BLaER1 treated with 17β-estradiol and CSF1 and Interleukin-3, amounts not matched to agents 10 nM and 100 nM (cell line): ENCODE data around the gene SHROOM4.
A peak's percentile ranks its signal among the peaks of the same experiment; 100 is the strongest.

Source experiments
- H3K27ac ChIP-seq, 11 experiments: shearing (Covaris generic); formaldehyde crosslinking; 2 replicates each; pipeline ENCODE4 v1.8.1; 2022
- H3K27me3 ChIP-seq, 11 experiments: shearing (Covaris generic); formaldehyde crosslinking; 2 replicates each; pipeline ENCODE4 v1.8.1; 2022
- H3K36me3 ChIP-seq, 11 experiments: shearing (Covaris generic); formaldehyde crosslinking; 2 replicates each; pipeline ENCODE4 v1.8.1; 2022
- H3K4me1 ChIP-seq, 10 experiments: shearing (Covaris generic); formaldehyde crosslinking; 2 replicates each; pipeline ENCODE4 v1.8.1; 2022
- H3K4me2 ChIP-seq, 11 experiments: shearing (Covaris generic); formaldehyde crosslinking; 2 replicates each; pipeline ENCODE4 v1.8.1; 2022
- H3K4me3 ChIP-seq, 10 experiments: shearing (Covaris generic); formaldehyde crosslinking; 2 replicates each; pipeline ENCODE4 v1.8.1; 2022
- H3K9ac ChIP-seq, 11 experiments: shearing (Covaris generic); formaldehyde crosslinking; 2 replicates each; pipeline ENCODE4 v1.8.1; 2022
- H3K9me3 ChIP-seq, 11 experiments: shearing (Covaris generic); formaldehyde crosslinking; replicated peaks in 1 of 11; 2 replicates each; pipeline ENCODE4 v1.8.1; 2022
- H4K20me1 ChIP-seq, 11 experiments: shearing (Covaris generic); formaldehyde crosslinking; 2 replicates each; pipeline ENCODE4 v1.8.1; 2022
- Cebpa-rat ChIP-seq, 11 experiments: shearing (Covaris generic); IDR thresholded peaks; 2 replicates each; pipeline ENCODE4 v1.8.1; 2022

SHROOM4 gene

DNA sequence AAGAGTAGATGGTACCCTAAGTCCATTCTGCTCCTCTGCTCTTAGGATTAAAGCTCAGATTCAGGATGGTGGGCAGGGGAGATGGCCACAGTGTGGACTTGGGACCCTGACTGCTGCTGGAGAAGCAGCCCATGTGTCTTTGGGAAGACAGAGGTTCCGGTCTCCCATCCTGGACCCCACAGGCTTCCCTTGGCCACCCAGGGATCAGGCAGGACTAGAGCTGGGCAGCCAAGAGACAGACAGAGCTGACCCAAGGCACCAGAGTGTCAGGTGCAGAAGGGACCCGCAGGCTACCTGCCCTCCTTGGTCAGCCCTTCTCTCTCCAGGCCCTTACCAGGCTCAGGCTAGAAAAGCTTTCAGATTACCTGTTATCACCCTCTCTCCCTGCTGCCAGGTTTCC, 25.7 kb upstream of the SHROOM4 start:
- Histone ChIP-seq H3K4me1 (no peaks in the 10 kb centered on the region), H3K27ac (no peak overlapping the region), H4K20me1 (no peaks in the 10 kb centered on the region; a peak in 2 of 22 replicates), H3K4me2 (no peak overlapping the region), H3K9me3 (peaks cover 8 to 15% (median 12%) of the 10 kb centered on the region in 11 experiments), H3K36me3 (no peaks in the 10 kb centered on the region), H3K27me3 (peaks cover 81 to 100% (median 97%) of the 10 kb centered on the region in 11 experiments), H3K9ac (no peak overlapping the region), H3K4me3 (no peak overlapping the region)
- TF ChIP-seq Cebpa-rat (IDR thresholded peaks at IDR 0.05): no peak

DNA sequence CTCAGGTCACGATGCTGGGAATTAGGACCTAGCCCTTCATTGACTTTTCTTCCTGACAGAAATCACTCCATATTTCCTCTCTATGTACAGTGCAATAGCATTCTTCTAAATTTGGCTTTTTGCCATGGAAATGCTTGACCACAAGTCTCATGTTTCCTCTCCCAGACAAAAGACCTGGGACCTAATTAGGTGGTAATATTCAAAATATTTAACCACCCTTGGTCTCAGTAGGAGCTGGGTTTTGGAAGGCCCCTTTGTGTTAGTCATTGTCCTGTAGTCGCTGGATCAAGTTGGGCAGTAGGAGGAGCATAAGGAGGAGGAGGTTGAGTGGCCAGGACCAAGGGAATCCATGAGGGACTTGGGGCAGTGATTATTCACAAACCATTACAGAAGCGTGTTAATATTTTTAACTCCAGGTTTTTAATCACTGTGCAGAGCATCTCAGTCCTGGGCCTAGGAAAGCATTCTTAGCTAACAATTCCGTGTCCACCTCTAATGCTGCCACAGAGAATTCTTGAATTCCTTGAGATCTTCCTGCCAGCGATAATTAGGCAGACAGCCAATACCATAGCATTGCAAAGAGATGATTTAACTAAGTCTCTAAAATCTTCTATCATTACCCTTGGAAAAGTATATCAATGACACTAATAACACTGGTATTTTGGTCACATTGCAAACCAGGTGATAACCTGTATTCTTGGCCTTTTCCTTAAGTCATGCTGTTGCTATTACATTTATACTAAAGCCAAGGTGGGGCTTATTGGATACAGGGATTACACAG, 25.0 kb upstream of the SHROOM4 start:
- H3K36me3 ChIP-seq: no peaks in the 10 kb centered on the region
- no peak overlapping the region for H3K4me2 ChIP-seq
- H3K9ac ChIP-seq: no peak overlapping the region
- H3K9me3 ChIP-seq: peaks cover 1 to 8% (median 5%) of the 10 kb centered on the region in 11 experiments; a peak in 15 of 22 replicates
- no peak overlapping the region for H3K27ac ChIP-seq
- no peak for TF ChIP-seq Cebpa-rat (IDR thresholded peaks at IDR 0.05)
- no peaks in the 10 kb centered on the region for H3K4me1 ChIP-seq
- H3K4me3 ChIP-seq: no peak overlapping the region
- no peaks in the 10 kb centered on the region; a peak in 2 of 22 replicates for H4K20me1 ChIP-seq
- peaks cover 87 to 100% (median 99%) of the 10 kb centered on the region in 11 experiments for H3K27me3 ChIP-seq

GRCh38 chrX:50827996-50828395, 14.0 kb upstream of the SHROOM4 start:
- H3K27me3 ChIP-seq: peaks cover 94 to 100% (median 98%) of the 10 kb centered on the region in 11 experiments
- no peak overlapping the region for H3K4me3 ChIP-seq
- no peak overlapping the region for H3K4me2 ChIP-seq
- no peak overlapping the region for H3K9ac ChIP-seq
- H3K9me3 ChIP-seq: no peaks in the 10 kb centered on the region
- no peaks in the 10 kb centered on the region for H3K36me3 ChIP-seq
- H3K27ac ChIP-seq: no peak overlapping the region
- TF ChIP-seq Cebpa-rat (IDR thresholded peaks at IDR 0.05): no peak
- H4K20me1 ChIP-seq: no peaks in the 10 kb centered on the region; a peak in 3 of 22 replicates
- no peaks in the 10 kb centered on the region for H3K4me1 ChIP-seq

- no peak for TF ChIP-seq Cebpa-rat (IDR thresholded peaks at IDR 0.05)
- Histone ChIP-seq H3K4me2 (no peak overlapping the region), H3K27me3 (peaks cover 77 to 94% (median 90%) of the 10 kb centered on the region in 11 experiments), H3K4me3 (no peak overlapping the region), H3K27ac (no peak overlapping the region), H4K20me1 (no peaks in the 10 kb centered on the region; a peak in 2 of 22 replicates), H3K9me3 (peaks cover 0 to 2% (median 0%) of the 10 kb centered on the region in 11 experiments; a peak in 2 of 22 replicates), H3K9ac (no peak overlapping the region), H3K4me1 (no peaks in the 10 kb centered on the region), H3K36me3 (no peaks in the 10 kb centered on the region)
Observed at GRCh38 chrX:50825825-50826224, 11.8 kb upstream of the SHROOM4 start.

DNA sequence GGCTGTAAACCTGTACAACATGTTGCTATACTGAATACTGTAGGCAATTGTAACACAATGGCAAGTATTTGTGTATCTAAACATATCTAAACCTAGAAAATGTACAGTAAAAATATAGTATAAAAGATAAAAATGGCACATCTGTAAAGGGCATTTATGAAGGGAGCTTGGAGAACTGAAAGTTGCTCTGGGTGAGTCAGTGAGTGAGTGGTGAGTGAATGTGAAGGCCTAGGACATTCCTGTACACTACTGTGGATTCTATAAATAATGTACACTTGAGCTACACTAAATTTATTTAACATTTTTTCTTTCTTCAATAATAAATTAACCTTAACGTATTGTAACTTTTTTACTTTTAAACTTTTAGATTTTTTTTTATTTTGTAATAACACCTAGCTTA, 5.0 kb upstream of the SHROOM4 start:
- no peak overlapping the region for H3K4me3 ChIP-seq
- TF ChIP-seq Cebpa-rat (IDR thresholded peaks at IDR 0.05): no peak

DNA sequence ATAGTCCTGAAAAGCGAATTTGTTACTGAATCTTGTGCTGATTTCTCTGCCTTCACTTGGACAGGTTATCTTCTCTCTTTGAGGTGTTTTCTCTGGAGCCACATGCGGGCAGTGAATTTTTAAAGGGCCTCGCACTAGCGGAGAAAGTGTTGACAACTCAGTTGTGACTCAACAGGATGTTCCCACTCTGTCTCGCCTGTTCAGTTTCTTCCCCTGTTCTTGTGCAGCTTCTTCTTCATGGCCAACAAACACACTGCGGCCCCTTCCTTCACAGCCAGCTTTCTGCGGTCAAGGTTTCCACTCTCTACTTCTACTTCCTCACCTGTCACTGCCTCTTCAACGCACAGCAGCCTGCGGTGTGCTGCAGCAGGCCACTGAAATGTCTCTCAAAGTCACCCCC, 1.1 kb upstream of the SHROOM4 start:
- H4K20me1 ChIP-seq: peaks cover 0 to 12% (median 0%) of the 10 kb centered on the region in 11 experiments; a peak in 3 of 22 replicates
- no peak overlapping the region for H3K9ac ChIP-seq
- H3K36me3 ChIP-seq: no peaks in the 10 kb centered on the region
- no peak overlapping the region for H3K4me2 ChIP-seq
- no peak overlapping the region for H3K27ac ChIP-seq
- no peaks in the 10 kb centered on the region for H3K4me1 ChIP-seq
- peaks cover 76 to 98% (median 86%) of the 10 kb centered on the region in 11 experiments for H3K27me3 ChIP-seq
- no peak for TF ChIP-seq Cebpa-rat (IDR thresholded peaks at IDR 0.05)
- no peak overlapping the region for H3K4me3 ChIP-seq
- H3K9me3 ChIP-seq: peaks cover 16 to 31% (median 24%) of the 10 kb centered on the region in 11 experiments; a peak in 21 of 22 replicates

More for the DNA sequence above, 5.0 kb upstream of the SHROOM4 start:
- Histone ChIP-seq H4K20me1 (peaks cover 0 to 7% (median 0%) of the 10 kb centered on the region in 11 experiments; a peak in 1 of 22 replicates), H3K27ac (no peak overlapping the region), H3K4me1 (no peaks in the 10 kb centered on the region), H3K9me3 (peaks cover 3 to 8% (median 6%) of the 10 kb centered on the region in 11 experiments; a peak in 17 of 22 replicates), H3K36me3 (no peaks in the 10 kb centered on the region), H3K9ac (no peak overlapping the region), H3K27me3 (peaks cover 54 to 84% (median 69%) of the 10 kb centered on the region in 11 experiments), H3K4me2 (no peak overlapping the region)

DNA sequence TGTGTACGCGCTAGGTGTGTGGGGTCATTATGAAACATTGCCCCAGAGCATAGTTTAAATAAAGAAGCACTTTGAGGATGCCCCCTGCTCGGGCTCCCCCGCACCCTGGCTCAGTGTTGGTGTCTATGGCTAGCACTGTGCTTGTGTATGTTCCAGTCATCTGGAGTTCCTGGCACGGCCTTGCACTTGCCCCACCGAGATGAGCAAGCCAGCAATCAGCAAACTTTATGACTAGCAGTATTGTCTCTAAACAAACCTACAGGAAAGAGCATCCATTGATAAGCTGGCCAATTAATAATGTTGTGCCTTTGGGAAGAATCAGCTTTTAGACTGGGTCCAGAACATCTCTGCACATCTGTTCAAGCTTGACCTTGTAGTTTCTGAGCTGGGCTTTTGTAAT, 707 bp upstream of the SHROOM4 start:
- Histone ChIP-seq H3K4me1 (no peaks in the 10 kb centered on the region), H3K9me3 (peaks cover 16 to 33% (median 24%) of the 10 kb centered on the region in 11 experiments; a peak in 21 of 22 replicates), H4K20me1 (peaks cover 0 to 12% (median 0%) of the 10 kb centered on the region in 11 experiments; a peak in 3 of 22 replicates), H3K4me2 (no peak overlapping the region), H3K27ac (no peak overlapping the region), H3K36me3 (no peaks in the 10 kb centered on the region), H3K27me3 (peaks cover 80 to 99% (median 90%) of the 10 kb centered on the region in 11 experiments), H3K4me3 (no peak overlapping the region), H3K9ac (no peak overlapping the region)
- TF ChIP-seq Cebpa-rat (IDR thresholded peaks at IDR 0.05): no peak

DNA sequence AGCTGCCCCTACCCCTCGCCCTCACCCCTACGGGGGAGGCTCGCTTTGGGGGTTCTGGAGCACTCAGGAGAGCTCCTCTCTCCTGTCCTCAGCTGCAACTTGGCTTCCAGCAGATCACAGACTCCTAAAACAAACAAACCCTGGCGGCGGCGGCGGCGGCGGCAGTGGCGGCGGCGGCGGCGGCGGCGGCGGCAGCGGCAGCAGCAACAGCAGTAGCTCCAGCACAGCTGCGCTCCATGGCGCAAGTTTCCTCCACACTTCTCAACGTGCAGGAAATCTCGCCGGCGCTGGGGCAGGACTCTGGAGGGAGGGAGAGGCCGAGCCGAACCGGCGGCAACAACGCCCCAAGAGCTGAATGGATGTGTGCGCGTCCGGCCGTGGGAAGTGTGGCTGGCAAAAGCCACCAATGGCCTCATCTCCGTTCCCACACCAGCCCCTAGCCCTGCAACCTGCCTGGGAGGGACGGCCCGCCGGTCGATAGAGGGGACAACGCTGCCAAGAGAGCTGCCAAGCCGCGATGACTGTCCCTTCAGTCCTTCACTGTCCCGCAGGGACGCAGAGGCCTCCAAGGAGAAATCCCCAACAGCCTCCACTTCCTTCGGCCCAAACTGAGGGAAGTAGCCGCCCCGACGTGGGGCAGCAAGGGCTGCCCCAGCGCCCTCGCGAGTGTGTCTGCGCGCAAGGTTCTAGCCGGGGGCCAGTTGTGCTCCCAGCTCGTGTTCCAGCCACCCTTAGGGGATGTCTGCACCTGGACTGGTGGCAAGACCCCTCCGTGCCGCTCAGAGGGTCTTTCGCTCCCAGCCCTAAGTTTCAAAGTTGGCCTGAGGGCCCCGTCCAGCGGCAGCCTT, 775 bp downstream of the SHROOM4 start:
- TF ChIP-seq Cebpa-rat (IDR thresholded peaks at IDR 0.05): no peak
- no peak overlapping the region for H3K27ac ChIP-seq
- peaks cover 89 to 100% (median 99%) of the 10 kb centered on the region in 11 experiments for H3K27me3 ChIP-seq
- H3K4me2 ChIP-seq: peak overlapping the region in 3 of 11 experiments; percentile 1 to 11 (median 11); a peak in 2 of 22 replicates
- H3K9ac ChIP-seq: no peak overlapping the region
- H3K36me3 ChIP-seq: no peaks in the 10 kb centered on the region
- peak overlapping the region in 1 of 10 experiments; percentile 24; a peak in 2 of 20 replicates for H3K4me3 ChIP-seq
- H3K9me3 ChIP-seq: peaks cover 16 to 33% (median 24%) of the 10 kb centered on the region in 11 experiments; a peak in 21 of 22 replicates
- peaks cover 0 to 12% (median 0%) of the 10 kb centered on the region in 11 experiments; a peak in 3 of 22 replicates for H4K20me1 ChIP-seq
- no peaks in the 10 kb centered on the region for H3K4me1 ChIP-seq

DNA sequence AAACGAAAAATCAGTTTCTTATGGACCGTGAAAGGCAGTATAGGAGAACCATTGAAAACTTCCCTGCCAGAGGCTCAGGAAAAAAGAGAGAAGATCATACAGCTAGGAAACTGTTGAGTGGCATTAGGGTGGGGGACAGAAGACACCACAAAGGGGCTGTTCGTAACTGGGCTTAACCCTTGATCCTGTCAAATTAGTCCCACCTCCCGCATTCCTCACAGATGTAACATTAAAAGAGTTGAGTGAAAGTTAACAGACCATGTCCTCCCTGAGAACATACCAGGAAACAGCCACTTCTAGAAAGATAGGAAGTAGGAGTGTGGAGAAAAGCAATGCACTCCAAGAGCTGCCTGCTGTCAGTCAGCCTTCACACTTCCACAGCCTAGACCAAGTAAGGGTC, 8.7 kb downstream of the SHROOM4 start:
- no peak for TF ChIP-seq Cebpa-rat (IDR thresholded peaks at IDR 0.05)
- Histone ChIP-seq H3K9me3 (0 out of 22 replicates have a peak, but pooled peaks cover 0 to 3% (median 0%) of the 10 kb centered on the region in 11 experiments), H3K4me1 (no peaks in the 10 kb centered on the region), H3K36me3 (no peaks in the 10 kb centered on the region), H3K9ac (no peak overlapping the region), H3K4me2 (no peak overlapping the region), H3K27me3 (peaks cover 78 to 100% (median 98%) of the 10 kb centered on the region in 11 experiments), H4K20me1 (no peaks in the 10 kb centered on the region; a peak in 1 of 22 replicates), H3K27ac (no peak overlapping the region), H3K4me3 (no peak overlapping the region)
